GM12878 (cell line): ENCODE measurements around the gene TMIGD3. TPM values are rescaled to one million over a fixed set of nuclear protein-coding genes. Genes with fewer than 3 reads are reported as not detected.

Experiments
- CBFB ChIP-seq: IDR thresholded peaks from 2 replicates; pipeline ENCODE4 v1.6.1; 2016; ENCODE audit warnings: antibody characterized with exemption, low read depth
- CBX3 ChIP-seq: fragments of 200-600 bp; sonication (generic); IDR thresholded peaks from 2 replicates; pipeline ENCODE4 v1.6.1; 2016; ENCODE audit warnings: low read depth, borderline replicate concordance
- CBX5 ChIP-seq: sonication (generic); IDR thresholded peaks from 2 replicates; pipeline ENCODE4 v1.6.1; 2016; ENCODE audit warnings: low read depth, moderate library complexity, mild to moderate bottlenecking, inconsistent platforms
- CEBPB ChIP-seq, 2 experiments: fragments of 150-350 bp in 1 of 2; IDR thresholded peaks; 2 replicates each; pipeline ENCODE4 v1.6.1; 2012 to 2014; ENCODE audit warnings: low read depth in 2 of 2, low read length in 2 of 2, borderline replicate concordance in 1 of 2, inconsistent platforms in 1 of 2
- CREB1 ChIP-seq: IDR thresholded peaks from 2 replicates; pipeline ENCODE4 v1.6.1; 2012; ENCODE audit warnings: low read depth, mild to moderate bottlenecking, inconsistent platforms
- E4F1 ChIP-seq: fragments of 450-650 bp; IDR thresholded peaks from 2 replicates; pipeline ENCODE4 v1.6.1; 2018; ENCODE audit warnings: borderline replicate concordance, mild to moderate bottlenecking; ENCODE audit not compliant: partially characterized antibody
- GABPA ChIP-seq: IDR thresholded peaks from 2 replicates; pipeline ENCODE4 v1.6.1; 2014; ENCODE audit warnings: antibody characterized with exemption, low read depth, mild to moderate bottlenecking, inconsistent platforms
- LARP7 ChIP-seq: fragments of 450-650 bp; IDR thresholded peaks from 2 replicates; pipeline ENCODE4 v1.6.1; 2017; ENCODE audit warnings: mild to moderate bottlenecking
- MXI1 ChIP-seq: fragments of 150-350 bp; IDR thresholded peaks from 2 replicates; pipeline ENCODE4 v1.6.1; 2011; ENCODE audit warnings: low read depth, mild to moderate bottlenecking, inconsistent platforms, low read length, improper control_type of control experiment
- MYB ChIP-seq: fragments of 150-350 bp; IDR thresholded peaks from 2 replicates; pipeline ENCODE4 v1.6.1; 2014; ENCODE audit warnings: mild to moderate bottlenecking, low read depth, low read length, borderline replicate concordance
- NFYB ChIP-seq: IDR thresholded peaks from 2 replicates; pipeline ENCODE4 v1.6.1; 2011; ENCODE audit warnings: low read depth, mild to moderate bottlenecking, low read length, improper control_type of control experiment, moderate library complexity; ENCODE audit not compliant: insufficient read depth
- PAX8 ChIP-seq: fragments of 450-650 bp; IDR thresholded peaks from 2 replicates; pipeline ENCODE4 v1.6.1; 2017; ENCODE audit warnings: mild to moderate bottlenecking, moderate library complexity
- POLR2AphosphoS2 ChIP-seq: IDR thresholded peaks from 2 replicates; pipeline ENCODE4 v1.6.1; 2011; ENCODE audit warnings: low read depth, mild to moderate bottlenecking, low read length, improper control_type of control experiment, moderate library complexity
- POLR2AphosphoS5 ChIP-seq: IDR thresholded peaks from 2 replicates; pipeline ENCODE4 v1.6.1; 2011; ENCODE audit warnings: mild to moderate bottlenecking, low read length, inconsistent platforms
- RAD51 ChIP-seq: fragments of 450-650 bp; IDR thresholded peaks from 2 replicates; pipeline ENCODE4 v1.6.1; 2016; ENCODE audit warnings: moderate library complexity, mild to moderate bottlenecking, inconsistent platforms
- SMAD1 ChIP-seq: fragments of 450-650 bp; IDR thresholded peaks from 2 replicates; pipeline ENCODE4 v1.6.1; 2018; ENCODE audit warnings: mild to moderate bottlenecking, low read depth; ENCODE audit not compliant: partially characterized antibody
- SMC3 ChIP-seq: IDR thresholded peaks from 2 replicates; pipeline ENCODE4 v1.6.1; 2011; ENCODE audit warnings: low read length, improper control_type of control experiment, borderline replicate concordance
- STAT1 ChIP-seq: fragments of 450-650 bp; conservative IDR thresholded peaks from 2 replicates; pipeline ENCODE4 v1.6.1; 2014; ENCODE audit warnings: antibody characterized with exemption, mild to moderate bottlenecking
- STAT3 ChIP-seq: IDR thresholded peaks from 2 replicates; pipeline ENCODE4 v1.6.1; 2011; ENCODE audit warnings: low read depth, low read length, improper control_type of control experiment
- ZBED1 ChIP-seq: IDR thresholded peaks from 2 replicates; pipeline ENCODE4 v1.6.1; 2016; ENCODE audit warnings: borderline replicate concordance
- ZNF207 ChIP-seq: fragments of 450-650 bp; IDR thresholded peaks from 2 replicates; pipeline ENCODE4 v1.6.1; 2014; ENCODE audit warnings: antibody characterized with exemption, mild to moderate bottlenecking, borderline replicate concordance
- polyA plus RNA-seq, 11 experiments: library from polyadenylated mRNA; depleted of rRNA in 4 of 11; unstranded in 6 of 11; stranded (reverse) in 5 of 11; fragments of >200 nt; fragmentation: Nextera tagmentation in 4 of 11; fragmentation: Illumina TruSeq in 1 of 11; extraction: Ambion mirVana in 4 of 11; extraction: Trizol in 1 of 11; gene quantifications; 1 replicate in 1 of 11; 2 replicates in 10 of 11; pipeline versions ENCODE4 v1.2.1 to v1.2.3, GENCODE V29; 2011 to 2016; ENCODE audit warnings: inconsistent platforms in 2 of 11, missing spikeins in 2 of 11, low read depth in 1 of 11
- total RNA-seq, 4 experiments: library from RNA; depleted of rRNA in 3 of 4; stranded (reverse); fragments of >200 nt in 3 of 4; fragmentation: Illumina TruSeq in 1 of 4; extraction: Trizol in 1 of 4; gene quantifications; 2 replicates each; pipeline versions ENCODE4 v1.2.1 to v1.2.3, GENCODE V29; 2013 to 2021
- TF ChIP-seq, protein P1 (sequence below): fragments of 450-650 bp; IDR thresholded peaks from 2 replicates; pipeline ENCODE4 v1.6.1; 2017; ENCODE audit warnings: mild to moderate bottlenecking, moderate library complexity

The TMIGD3 gene
- total and polyA plus RNA-seq, 10 of the 15 experiments (the other 5 are each of a cell fraction or from before 2014, with no cell fraction given): 0.17 TPM; not detected in 9

DNA sequence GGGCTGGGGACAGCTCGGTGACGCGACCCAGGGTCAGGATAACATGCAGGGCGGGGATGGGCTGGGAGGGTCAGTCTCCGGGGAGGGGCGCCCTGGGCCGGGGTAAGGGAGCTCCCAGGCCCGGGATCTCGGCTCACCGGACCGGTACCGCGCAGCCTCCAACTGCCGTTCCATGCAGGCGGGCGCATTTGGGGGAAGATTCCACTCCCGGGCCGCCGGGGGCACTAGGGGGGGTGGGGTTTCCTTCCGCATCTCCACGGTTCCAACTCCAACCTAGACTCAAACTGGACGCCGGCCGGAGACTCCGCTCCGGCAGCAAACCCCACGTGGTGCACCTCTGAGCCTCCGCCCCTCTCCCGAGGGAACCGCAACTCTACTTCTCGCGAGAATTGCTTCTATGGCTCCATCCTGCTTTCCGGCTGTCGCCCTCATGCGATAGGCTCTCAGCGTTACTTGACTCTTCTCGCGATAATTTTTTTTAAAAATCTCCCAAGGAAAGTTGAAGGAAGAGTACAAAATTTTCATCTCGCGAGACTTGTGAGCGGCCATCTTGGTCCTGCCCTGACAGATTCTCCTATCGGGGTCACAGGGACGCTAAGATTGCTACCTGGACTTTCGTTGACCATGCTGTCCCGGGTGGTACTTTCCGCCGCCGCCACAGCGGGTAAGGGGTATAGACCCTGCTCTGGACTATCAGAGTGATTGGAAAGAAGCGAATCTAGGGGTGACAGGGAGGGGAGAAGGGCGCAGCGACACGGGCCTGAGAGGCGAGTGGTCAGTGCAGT is 54.3 kb downstream of the TMIGD3 start, which contains the start of the genes ATP5PB and WDR77 (continued):
- TF ChIP-seq CEBPB (IDR thresholded peaks at IDR 0.05; ENCODE audit: borderline replicate concordance in 1 of 2, low read depth in 2 of 2, low read length in 2 of 2) (no peak), MYB (no peak), LARP7 (no peak), SMAD1 (peak; percentile 32), STAT3 (no peak), MXI1 (peak; percentile 96), NFYB (peak; percentile 69; the same call in 1 of the 2 replicates), RAD51 (peak; percentile 91), E4F1 (peak; percentile 97), CBX5 (no peak), GABPA (no peak), CREB1 (no peak; the same call in none of the 2 replicates), STAT1 (no peak), CBFB (peak; percentile 93; the same call in 1 of the 2 replicates), POLR2AphosphoS5 (peak; percentile 86), CBX3 (no peak), ZNF207 (no peak), PAX8 (no peak), ZBED1 (peak; percentile 78; the same call in 1 of the 2 replicates), SMC3 (no peak), POLR2AphosphoS2 (0 out of 2 replicates have a peak, but pooled peaks have one; percentile 52)
- TF ChIP-seq, protein P1, sequence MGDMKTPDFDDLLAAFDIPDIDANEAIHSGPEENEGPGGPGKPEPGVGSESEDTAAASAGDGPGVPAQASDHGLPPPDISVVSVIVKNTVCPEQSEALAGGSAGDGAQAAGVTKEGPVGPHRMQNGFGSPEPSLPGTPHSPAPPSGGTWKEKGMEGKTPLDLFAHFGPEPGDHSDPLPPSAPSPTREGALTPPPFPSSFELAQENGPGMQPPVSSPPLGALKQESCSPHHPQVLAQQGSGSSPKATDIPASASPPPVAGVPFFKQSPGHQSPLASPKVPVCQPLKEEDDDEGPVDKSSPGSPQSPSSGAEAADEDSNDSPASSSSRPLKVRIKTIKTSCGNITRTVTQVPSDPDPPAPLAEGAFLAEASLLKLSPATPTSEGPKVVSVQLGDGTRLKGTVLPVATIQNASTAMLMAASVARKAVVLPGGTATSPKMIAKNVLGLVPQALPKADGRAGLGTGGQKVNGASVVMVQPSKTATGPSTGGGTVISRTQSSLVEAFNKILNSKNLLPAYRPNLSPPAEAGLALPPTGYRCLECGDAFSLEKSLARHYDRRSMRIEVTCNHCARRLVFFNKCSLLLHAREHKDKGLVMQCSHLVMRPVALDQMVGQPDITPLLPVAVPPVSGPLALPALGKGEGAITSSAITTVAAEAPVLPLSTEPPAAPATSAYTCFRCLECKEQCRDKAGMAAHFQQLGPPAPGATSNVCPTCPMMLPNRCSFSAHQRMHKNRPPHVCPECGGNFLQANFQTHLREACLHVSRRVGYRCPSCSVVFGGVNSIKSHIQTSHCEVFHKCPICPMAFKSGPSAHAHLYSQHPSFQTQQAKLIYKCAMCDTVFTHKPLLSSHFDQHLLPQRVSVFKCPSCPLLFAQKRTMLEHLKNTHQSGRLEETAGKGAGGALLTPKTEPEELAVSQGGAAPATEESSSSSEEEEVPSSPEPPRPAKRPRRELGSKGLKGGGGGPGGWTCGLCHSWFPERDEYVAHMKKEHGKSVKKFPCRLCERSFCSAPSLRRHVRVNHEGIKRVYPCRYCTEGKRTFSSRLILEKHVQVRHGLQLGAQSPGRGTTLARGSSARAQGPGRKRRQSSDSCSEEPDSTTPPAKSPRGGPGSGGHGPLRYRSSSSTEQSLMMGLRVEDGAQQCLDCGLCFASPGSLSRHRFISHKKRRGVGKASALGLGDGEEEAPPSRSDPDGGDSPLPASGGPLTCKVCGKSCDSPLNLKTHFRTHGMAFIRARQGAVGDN: no peak
